ENCODE data around the gene CHRNA4.
A peak's percentile ranks its signal among the peaks of the same experiment; 100 is the strongest.
"Not testable (repeated sequence)": the region's sequence is repeated elsewhere in the genome, so short reads cannot be mapped to it uniquely, and the experiment has no call there.

Gene CHRNA4

DNA sequence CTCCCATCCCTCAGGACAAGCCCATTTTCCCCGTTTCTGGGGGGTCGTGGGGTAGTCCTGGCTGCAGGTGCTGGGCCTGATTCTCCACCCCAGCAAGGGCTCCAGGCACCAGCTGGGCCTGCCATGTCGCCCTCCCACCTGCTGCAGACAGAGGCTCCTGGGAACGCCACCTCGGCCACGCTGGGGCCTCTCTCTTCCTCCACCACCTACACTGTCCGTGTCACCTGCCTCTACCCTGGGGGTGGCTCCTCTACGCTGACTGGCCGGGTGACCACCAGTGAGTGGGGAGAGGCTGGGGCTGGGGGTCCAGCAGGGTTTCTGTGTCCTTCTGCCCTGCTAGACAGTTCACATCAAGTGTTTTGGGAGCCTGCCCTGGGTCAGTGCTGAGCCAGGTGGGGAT is 48.9 kb downstream of the CHRNA4 start:
- DNase-seq: no peak

DNA sequence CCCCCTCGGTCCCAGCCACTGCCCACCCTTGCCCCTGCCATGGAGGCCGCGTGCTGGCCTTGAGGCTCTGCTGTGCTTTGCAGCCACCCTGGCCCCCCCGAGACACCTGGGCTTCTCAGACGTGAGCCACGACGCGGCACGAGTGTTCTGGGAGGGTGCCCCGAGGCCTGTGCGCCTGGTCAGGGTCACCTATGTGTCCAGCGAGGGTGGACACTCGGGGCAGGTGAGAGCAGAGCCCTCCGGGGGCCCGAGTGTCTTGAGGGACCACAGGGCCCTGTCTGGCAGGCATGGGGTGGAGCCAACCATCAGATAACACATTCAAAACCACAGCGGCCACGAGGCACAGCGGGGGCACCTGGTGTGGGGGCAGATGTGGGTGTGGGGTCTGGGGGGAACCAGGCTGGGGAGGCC is 49.3 kb downstream of the CHRNA4 start:
- no peak for DNase-seq

DNA sequence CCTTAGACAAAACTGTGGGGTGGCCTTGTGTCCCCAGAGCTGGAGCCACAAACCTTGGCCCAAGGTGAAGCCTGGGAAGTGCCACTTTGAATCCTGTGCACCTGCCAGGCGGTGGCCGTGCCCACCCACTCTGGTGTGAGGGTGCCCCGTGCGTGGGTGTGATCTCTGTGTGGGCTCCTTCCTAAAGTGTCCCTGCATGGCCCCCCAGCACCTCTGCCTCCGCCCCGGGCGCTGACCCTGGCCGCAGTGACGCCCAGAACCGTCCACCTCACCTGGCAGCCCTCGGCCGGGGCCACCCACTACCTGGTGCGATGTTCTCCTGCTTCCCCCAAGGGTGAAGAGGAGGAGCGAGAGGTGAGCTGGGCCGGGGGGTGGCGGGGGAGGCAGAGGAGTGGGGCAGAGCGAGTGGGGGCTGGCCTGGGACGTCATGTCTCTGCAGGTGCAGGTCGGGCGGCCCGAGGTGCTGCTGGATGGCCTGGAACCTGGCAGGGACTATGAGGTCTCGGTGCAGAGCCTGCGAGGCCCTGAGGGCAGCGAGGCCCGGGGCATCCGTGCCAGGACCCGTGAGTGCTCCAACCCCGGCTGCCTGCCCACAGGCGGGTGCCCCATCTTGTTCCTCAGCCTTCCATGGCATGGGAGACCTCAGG is 49.8 kb downstream of the CHRNA4 start:
- no peak for DNase-seq

DNA sequence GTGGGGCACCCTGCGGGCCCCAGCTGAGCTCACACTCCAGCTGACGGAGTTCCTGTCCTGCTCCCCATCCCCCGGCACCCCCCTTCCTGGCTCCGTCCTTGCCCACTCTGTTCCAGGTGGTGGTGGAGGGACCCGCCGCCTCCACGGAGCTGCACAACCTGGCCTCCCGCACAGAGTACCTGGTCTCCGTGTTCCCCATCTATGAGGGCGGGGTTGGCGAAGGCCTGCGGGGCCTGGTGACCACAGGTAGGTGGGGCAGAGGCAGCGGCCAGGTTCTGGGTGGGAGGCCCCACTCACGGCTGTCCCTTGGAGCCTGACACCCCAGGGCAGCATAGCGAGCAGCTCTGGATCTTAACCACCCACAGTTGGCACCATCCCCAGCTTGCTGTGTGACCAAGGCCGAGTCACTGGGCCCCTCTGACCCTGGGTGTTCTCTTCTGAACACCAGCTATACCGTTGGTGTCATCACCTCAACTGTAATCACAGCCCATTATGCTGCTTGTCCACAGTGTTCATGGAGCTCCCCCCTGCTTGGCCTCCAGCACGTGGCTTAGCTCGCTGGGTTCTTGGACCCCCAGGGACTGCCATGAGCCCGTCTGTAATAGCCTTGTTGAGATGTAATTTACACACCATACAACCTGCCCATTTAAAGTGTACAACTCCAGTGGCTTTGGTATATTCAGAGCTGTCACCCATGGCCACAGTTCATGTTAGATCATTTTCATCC is 50.7 kb downstream of the CHRNA4 start:
- no peak for DNase-seq

DNA sequence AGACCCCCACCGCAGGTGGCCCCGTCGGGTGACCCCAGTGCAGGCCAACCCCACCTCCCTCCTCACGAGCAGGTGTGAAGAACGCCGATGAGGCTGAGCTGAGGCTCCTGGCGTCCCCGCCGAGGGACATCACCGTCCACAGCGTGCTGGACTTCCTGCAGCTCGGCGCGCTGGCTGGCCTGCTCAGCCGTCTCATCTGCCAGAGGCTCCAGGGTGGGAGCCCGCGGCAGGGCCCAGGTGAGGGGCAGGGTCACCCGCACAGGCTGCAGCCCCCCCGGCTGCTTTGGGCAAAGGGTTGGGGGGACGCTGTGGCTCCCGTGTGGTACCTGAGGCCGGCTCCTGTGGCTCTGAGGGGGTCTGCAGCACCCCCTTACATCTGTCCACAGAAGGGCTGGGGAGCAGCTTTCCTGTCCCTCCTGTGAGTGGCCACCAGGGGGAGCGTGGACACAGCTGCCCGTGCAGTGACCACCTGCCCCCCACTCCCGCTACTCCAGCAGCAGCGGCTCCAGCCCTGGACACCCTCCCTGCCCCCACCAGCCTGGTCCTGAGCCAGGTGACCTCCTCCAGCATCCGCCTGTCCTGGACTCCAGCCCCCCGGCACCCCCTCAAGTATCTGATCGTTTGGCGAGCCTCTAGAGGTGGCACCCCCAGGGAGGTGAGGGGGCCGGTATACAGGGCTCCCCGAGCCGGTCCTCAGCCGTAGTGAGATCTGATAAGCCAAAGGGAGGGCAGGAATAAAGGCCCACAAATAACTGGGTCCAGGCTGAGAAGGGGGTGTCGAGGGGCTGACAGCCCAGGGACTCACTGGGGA is 51.7 kb downstream of the CHRNA4 start:
- peak in 17 of 56 donors; percentile 2 to 70 (median 18) for DNase-seq

DNA sequence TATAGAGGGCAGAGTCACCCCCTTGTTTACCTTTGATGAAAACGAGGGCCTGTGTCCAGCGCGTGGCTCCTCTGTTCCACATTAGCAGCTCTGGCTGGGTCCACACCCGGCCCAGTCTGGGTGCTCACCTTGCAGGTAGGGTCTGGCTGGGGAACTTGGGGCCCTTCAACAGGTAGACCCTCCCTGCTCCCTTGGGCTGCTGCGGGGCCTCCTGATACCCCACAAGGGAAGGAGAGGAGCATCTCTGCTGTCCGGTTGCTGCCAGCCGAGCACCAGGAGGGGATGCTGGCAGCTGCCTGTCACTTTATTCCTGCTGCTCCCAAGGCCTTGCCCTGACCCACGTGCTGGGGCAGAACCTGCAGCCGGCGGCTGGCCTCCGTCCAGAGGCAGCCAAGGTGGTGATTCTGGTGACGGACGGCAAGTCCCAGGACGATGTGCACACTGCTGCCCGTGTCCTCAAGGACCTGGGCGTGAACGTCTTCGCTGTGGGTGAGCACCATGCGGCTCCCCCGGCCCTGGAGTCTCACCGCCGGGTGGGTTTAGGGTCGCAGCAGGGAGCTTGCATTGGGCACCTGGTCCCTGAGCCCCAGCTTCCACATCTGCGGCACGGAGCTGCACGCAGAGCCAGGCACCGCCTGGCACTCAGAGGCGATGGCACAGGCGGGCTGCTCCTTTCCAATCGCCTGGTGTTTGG is 52.8 kb downstream of the CHRNA4 start:
- DNase-seq: no peak

DNA sequence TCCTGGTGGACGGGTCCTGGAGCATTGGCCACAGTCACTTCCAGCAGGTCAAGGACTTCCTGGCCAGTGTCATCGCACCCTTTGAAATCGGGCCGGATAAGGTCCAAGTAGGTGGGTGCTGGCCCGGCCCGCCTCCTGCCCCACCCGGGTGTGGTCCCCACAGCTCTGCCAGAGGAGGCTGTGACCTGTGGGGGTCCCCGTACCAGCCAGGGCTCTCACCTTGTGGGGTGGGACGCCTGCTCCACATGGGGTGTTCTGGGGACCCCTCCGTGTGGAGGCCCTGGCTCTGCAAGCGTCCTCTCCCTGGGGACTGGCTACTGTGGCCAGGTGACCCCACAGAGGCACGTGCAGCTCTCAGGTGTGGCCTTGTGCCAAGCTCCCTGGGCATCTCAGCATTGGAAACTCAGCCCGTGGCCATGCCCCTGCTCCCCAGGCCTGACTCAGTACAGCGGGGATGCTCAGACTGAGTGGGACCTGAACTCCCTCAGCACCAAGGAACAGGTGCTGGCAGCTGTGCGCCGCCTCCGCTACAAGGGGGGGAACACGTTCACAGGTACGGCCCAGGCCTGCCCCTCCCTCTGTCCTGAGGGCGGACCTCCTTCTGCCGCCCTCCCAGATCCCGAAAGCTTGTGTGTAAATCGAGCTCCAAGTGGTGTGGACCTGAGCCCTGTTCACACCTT is 53.5 kb downstream of the CHRNA4 start:
- DNase-seq: no peak

DNA sequence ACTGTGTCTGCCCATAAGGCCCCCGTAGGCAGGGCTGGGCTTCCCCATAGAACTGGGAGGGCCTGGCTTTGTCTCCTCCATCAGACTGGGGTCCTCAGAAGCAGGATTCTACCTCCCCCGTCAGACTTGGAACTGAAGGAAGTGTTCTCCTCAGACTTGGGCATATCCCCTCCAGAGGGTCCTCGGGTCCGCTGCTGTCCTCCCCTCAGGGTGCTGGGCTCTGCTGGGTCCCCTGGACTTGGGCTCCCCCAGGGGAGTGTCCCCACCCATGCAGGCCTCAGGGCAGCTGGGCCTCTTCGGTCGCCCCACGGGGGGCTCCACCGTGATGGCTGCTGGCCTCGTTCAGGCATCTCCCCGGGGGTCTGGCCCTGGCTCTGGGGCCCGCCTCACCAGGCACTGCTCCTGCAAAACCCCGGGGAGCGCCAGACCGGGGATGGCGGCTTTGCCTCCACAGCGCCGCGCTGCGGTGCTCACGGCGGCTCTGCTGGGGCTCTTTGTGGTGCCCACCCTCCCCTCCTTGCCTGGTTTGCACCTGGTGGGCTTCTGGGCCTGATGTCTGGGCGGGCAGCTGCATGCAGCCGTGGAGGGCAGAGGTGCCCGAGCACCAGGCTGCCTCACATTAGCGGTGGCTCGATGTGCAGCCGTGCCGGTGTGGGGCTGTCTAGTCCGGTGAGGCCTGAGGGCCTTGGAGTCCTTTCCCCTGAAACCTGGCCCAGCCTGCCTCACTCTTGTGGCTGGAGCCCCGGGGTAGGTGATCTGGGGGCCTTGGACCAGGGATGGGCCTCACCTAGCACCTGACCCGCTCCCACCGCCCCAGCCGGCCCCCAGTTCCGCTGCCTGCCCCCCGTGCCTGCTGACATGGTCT is 54.2 kb downstream of the CHRNA4 start:
- DNase-seq: no peak

DNA sequence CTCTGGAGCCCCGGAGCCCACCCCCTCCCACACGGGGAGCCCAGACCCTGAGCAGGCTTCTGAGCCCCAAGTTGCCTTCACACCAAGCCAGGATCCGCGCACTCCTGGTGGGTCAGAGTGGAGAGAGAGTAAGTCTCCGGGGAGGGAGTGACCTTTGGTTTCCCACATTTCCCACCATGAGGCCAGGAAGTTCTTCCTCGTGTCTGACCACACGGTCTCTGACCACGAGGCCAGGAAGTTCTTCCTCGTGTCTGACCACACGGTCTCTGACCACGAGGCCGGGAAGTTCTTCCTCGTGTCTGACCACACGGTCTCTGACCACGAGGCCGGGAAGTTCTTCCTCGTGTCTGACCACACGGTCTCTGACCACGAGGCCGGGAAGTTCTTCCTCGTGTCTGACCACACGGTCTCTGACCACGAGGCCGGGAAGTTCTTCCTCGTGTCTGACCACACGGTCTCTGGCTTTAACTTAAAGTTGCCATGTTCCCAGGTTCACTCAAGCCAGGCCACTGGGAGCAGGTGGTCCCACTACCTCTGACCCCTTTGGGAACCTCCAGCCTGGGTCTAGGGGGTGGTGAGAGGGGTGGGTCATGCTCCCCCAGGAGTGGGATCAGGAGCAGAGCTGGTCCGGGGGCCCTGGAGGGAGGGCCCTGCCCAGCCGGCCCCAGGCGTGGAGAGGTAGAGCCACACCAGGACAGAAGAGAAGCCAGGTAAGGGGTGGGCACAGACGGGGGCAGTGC is 55.0 kb downstream of the CHRNA4 start:
- not testable (repeated sequence) for DNase-seq

DNA sequence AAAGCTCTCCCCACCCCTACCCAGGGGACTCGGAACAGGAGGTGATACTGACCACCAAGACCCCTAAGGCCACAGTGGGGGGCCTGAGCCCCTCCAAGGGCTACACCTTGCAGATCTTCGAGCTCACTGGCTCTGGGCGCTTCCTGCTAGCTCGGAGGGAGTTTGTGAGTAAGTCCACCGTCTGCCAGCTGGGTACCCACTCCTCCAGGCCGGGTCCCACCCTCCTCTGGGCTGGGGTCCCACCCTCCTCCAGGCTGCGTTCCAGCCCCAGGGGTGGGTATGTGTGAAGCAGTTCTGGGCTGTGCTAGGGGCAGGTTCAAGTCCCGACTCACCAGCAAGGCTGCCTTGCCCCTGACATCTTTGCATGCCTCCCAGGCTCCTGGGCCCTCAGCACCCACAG is 55.8 kb downstream of the CHRNA4 start:
- no peak for DNase-seq

DNA sequence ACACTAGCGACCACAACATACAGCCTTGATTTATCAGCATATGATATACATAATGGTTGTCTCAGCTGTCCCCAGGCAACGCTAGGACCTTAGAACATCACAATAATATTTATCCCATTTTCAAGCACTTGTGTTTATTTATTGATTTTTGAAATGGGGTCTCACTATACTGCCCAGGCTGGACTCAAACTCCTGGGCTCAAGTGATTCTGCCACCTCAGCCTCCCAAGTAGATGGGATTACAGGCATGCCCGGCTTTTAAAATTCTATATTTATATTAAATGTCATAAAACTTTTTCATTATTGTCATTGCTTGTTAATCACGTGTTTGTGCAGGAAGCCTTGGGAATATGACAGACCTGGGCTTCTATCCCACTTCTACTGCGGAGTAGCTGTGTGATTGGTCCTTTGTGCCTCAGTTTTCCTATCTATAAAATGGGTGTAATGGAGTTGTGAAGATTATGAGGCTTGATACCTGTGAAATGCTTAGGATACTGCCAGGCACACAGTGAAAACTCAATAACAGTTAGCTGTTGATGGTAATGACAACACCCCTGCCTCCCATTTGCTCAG is 58.0 kb downstream of the CHRNA4 start:
- no peak for DNase-seq

DNA sequence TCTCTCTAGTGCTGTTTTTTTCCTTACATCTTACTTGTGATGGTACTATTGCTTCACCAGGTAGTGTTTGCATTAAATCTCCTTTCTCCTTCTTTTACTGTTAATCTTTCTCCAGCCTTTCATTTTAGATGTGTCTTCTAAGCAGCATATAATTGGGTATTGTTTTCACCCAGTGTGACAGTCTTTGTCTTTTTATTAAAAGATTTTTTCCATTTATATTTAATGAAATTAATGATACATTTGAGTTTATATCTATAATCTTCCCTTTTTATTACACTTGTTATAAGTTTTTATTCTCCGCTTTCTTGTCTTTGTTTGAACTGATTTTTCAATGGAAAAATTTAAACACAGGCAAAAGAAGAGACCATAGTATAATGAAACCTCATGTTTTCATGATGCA is 59.5 kb downstream of the CHRNA4 start:
- no peak for DNase-seq

DNA sequence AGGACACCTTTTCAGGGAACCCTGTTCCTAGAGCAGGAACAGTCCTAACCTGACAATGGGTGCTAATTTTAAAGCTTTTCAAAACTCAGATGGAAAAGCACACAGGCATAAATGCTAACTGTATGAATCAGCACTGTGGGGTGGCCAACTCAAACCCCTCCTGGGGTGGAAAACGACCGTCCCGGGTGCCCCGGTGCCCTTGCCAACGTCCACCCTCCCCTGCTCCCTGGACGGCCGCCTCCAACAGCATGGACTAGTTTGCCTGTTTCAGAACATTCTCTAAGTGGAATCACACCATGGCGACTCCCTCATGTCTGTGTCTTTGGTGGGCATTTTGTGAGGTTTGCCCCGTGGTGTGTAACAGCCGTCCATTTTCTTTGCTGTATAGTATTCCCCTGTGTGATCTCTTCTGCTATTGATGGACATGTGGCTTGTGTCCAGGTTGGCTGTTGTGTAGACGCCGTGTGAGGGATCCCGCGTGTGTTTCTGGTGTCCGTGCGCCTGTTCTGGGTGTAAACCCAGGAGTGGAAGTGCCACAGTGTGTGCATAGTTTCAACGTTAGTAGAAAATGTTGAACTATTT is 62.3 kb downstream of the CHRNA4 start:
- DNase-seq: no peak

DNA sequence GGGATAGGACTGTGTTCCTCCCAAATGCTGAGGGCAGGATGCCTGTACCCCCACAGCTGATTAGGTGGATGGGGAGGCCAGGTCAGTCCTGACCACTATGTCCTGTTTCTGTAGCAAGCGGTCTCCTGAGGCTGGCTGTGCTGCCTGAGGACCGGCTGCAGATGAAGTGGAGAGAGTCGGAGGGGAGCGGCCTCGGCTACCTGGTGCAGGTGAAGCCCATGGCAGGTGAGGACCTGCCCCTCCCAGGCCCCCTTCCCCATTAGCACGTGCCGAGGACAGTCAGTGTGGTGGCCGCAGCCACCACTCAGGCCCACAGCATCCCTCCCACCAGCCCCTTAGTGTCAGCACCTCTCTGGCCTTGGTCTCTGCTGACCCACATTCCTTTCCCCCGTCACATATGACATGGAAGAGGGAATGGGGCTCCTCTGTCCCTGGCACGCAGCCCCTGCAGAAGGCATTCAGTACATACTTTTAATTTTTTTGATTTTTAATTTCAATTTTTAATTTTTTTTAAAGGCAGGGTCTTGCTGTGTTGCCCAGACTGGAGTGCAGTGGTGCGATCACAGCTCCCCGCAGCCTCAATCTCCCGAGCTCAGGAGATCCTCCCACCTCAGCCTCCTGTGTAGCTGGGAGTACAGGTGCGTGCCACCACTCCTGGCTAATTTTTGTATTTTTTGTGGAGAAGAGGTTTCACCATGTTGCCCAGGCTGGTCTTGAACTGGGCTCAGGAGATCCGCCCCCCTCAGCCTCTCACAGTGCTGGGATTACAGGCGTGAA is 63.2 kb downstream of the CHRNA4 start:
- DNase-seq: no peak

DNA sequence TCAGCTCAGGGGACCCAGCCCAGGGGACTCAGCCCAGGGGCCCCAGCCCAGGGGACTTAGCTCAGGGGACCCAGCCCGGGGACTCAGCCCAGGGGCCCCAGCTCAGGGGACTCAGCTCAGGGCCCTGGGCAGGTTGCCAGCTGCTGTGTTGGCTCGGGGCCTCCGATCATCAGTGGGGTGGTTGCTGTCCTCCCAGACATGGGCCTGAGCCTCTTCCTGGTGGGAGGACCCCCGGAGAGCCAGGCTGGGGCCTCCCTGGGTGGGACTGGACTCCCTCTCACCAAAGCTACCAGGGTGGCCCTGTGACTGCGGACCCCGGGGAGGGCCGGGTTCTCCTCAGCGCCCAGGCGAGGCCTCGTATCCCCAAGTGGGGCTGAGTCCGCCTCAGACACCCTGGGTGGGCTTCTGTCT is 63.8 kb downstream of the CHRNA4 start:
- peak in 1 of 56 donors; percentile 10 for DNase-seq

DNA sequence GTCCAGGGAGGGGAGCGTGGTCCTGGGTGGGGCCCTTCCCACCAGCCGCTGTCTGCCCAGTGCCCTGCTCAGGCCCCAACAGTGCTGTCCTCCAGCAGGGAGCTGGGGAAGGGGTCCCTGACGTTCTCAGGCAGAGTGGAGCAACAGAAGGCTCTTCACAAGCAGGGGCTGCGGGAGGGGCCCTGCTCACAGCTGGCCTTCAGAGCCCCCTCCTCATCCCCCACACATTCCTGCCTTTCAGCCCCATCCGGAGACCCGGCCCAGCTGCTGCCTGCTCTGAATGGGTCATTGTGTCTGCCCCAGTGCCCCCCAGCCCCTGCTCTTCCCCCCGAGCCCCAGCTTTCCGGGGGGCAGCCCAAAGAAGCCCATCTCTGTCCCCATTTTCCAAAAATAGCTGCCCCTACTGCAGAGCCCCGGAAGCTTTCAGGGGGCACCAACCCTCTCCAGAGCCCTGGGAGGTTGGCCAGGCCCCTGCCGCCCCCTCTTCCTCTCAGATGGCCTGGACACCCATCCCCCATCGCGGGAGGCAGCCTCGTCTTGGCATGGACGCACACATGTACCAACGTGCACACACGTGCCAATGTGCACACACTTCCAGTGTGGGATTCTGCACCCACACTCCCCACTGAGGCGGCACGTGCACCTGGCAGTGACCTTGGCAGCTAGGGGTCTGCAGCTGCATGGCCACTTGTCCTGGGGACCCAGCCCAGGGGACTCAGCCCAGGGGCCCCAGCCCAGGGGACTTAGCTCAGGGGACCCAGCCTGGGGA is 64.4 kb downstream of the CHRNA4 start:
- DNase-seq: peak in 24 of 56 donors; percentile 10 to 82 (median 30)

DNA sequence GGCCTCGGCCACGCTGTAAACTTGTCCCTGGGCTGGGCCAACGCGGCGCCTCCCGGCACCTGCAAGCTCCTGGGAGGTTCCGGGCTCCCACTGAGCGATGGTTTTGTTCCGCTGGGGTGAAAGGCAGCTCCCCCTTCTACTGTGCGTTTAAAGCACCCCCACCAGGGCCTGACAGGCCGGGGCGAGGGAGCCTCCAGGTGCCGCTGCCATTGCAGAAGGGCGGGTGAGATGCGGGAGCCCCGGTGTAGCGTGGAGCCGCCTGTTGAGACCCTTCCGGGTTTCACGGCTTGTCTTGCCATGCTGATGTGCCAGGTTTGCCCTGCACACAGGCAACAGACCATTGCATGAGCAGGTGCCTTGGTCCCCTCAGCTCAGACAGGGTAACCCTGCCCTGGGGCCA is 65.3 kb downstream of the CHRNA4 start:
- DNase-seq: peak in 1 of 56 donors; percentile 40

All from nucleus accumbens (tissue), 56 donors.